ENCODE data around the gene CTIF.

CTIF gene

DNA sequence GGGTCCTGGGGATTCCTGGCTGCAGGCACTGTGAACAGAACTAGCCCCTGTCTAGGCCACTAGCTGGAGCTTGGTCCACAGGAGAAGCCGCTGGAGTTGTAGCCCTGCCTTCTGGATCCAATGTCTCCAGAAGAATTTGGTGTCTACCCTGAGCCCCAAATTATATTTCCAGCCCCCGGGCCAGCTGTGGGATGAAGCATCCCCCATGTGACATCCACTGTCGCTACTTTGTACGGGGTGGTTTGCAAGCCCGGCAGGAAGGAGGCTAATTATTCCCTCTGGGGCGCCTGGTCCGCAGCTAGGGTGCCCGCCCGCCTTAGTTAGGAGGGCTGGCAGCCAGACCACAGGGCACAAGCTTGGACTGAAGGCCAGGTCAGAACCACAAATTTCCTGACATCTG lies 305.4 kb downstream of the CTIF start:
- Histone ChIP-seq H3K4me3 (ENCODE audit: low read depth, low read length) (no peak overlapping the region), H3K27me3 (replicated peaks) (no peaks in the 10 kb centered on the region), H3K36me3 (replicated peaks) (no peaks in the 10 kb centered on the region), H3K27ac (no peak overlapping the region)
- in situ Hi-C loops (cut with HindIII; ENCODE audit: low pct_ligation_motif_present, low sequenced_read_pairs) = no loop called here
- TF ChIP-seq, protein P1, sequence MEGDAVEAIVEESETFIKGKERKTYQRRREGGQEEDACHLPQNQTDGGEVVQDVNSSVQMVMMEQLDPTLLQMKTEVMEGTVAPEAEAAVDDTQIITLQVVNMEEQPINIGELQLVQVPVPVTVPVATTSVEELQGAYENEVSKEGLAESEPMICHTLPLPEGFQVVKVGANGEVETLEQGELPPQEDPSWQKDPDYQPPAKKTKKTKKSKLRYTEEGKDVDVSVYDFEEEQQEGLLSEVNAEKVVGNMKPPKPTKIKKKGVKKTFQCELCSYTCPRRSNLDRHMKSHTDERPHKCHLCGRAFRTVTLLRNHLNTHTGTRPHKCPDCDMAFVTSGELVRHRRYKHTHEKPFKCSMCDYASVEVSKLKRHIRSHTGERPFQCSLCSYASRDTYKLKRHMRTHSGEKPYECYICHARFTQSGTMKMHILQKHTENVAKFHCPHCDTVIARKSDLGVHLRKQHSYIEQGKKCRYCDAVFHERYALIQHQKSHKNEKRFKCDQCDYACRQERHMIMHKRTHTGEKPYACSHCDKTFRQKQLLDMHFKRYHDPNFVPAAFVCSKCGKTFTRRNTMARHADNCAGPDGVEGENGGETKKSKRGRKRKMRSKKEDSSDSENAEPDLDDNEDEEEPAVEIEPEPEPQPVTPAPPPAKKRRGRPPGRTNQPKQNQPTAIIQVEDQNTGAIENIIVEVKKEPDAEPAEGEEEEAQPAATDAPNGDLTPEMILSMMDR (IDR thresholded peaks at IDR 0.05; ENCODE audit: low read depth, low read length, missing control alignments) = no peak
- DNase-seq = no peak

DNA sequence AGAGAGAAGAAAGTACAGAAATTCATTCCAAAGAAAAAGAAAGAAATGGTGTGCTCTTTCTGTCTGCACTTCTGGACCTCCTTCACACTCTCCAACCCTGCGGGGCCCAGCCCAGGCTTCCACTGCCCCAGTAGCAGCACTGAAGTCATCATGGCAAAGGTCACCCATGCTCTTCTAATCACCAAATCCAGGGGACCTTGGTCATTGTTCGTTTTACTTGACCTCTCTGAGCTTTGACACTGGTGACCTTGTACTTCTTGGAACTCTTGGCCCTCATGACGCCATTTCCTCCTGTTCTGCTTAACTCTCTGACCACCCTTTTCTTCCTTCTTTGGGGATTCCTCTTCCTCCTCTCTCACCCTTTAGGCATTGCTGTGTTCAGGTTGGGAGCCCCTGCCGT lies 306.3 kb downstream of the CTIF start:
- no peak overlapping the region for H3K4me3 ChIP-seq (ENCODE audit: low read depth, low read length)
- no peak overlapping the region for H3K27ac ChIP-seq
- H3K27me3 ChIP-seq (replicated peaks) = no peaks in the 10 kb centered on the region
- no peaks in the 10 kb centered on the region for H3K36me3 ChIP-seq (replicated peaks)
- in situ Hi-C loops (cut with HindIII; ENCODE audit: low pct_ligation_motif_present, low sequenced_read_pairs) = no loop called here
- TF ChIP-seq, protein P1 (IDR thresholded peaks at IDR 0.05; ENCODE audit: low read depth, low read length, missing control alignments) = no peak
- no peak for DNase-seq

DNA sequence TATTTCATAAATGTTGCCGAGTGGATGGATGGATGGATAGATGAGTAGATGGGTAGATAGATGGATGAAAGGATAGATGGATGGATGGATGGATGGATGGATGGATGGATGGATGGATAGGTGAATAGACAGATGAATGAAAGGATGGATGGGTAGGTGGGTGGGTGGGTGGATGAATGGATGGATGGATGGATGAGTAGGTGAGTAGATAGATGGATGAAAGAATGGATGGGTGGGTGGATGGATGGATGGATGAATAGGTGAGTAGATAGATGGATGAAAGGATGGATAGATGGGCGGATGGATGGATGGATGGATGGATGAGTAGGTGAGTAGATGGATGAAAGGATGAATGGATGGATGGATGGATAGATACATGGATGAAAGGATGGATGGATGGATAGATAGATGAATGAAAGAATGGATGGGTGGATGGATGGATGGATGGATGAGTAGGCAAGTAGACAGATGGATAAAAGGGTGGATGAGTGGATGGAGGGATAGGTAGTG lies 307.6 kb downstream of the CTIF start:
- no peak for DNase-seq
- H3K4me3 ChIP-seq (ENCODE audit: low read depth, low read length) = no peak overlapping the region
- H3K27ac ChIP-seq = no peak overlapping the region
- in situ Hi-C loops (cut with HindIII; ENCODE audit: low pct_ligation_motif_present, low sequenced_read_pairs) = no loop called here
- H3K36me3 ChIP-seq (replicated peaks) = no peaks in the 10 kb centered on the region
- H3K27me3 ChIP-seq (replicated peaks) = no peaks in the 10 kb centered on the region
- TF ChIP-seq, protein P1 (IDR thresholded peaks at IDR 0.05; ENCODE audit: low read depth, low read length, missing control alignments) = no peak

DNA sequence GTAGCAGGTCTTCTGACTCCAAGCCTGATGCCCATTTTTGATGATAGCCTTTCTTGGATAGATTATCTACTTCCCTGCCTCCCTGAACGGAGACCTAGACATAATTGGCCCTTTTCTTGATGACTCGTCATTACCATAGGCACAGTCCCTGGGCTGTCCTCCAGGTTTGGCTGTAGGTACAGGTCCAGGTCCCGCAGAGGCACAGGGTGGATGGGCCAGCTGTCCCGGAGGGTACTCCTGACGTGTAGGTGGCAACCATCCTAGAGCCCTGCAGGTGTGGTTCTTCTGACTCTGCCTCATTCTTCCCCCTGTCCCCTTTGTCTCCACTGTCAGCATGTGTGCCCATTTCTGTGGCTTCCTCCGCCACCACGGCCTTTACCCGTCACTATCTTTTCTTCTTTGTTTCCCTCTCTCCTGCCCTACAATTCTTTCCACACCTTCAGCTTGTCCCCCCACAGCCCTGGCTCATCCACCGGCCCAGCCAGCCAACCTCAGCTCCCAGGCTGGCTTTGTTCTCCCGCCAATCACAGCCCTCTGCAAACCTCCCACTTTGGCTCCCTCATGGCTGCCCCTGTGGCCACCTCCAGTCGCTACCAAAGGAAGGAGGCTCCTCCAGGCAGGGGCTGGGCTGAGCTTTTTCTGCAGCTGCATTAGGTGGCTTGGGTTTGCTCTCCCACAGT lies 309.1 kb downstream of the CTIF start:
- no peak for DNase-seq
- in situ Hi-C loops (cut with HindIII; ENCODE audit: low pct_ligation_motif_present, low sequenced_read_pairs) = no loop called here
- TF ChIP-seq, protein P1 (IDR thresholded peaks at IDR 0.05; ENCODE audit: low read depth, low read length, missing control alignments) = no peak
- H3K27ac ChIP-seq = no peak overlapping the region
- H3K4me3 ChIP-seq (ENCODE audit: low read depth, low read length) = no peak overlapping the region
- H3K36me3 ChIP-seq (replicated peaks) = no peaks in the 10 kb centered on the region
- no peaks in the 10 kb centered on the region for H3K27me3 ChIP-seq (replicated peaks)

DNA sequence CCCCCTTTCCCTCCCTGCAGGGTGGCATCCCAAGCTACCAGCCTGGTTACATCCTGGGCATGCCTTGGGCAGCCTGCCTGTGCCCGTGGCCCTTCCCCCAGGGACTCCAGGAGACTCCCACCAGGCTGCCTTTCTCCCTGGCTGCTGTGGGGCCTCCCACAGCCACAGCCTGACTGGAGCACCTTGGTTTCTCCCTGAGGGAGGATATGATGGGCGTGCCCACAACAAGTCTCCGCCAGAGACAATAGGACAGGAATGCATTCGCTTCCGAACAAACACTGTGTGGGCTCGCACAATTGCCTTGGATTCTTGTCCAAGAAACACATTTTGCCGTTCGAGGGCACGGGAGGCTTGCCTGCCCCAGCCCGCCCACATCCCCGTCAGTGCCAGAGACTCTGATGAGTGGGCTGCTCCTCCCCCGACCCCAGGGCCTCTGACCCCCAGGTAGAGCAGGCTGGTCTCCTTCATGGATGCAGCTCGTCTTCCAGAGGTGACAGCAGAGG lies 309.9 kb downstream of the CTIF start:
- TF ChIP-seq, protein P1 (IDR thresholded peaks at IDR 0.05; ENCODE audit: low read depth, low read length, missing control alignments) = no peak
- Histone ChIP-seq H3K36me3 (replicated peaks) (no peaks in the 10 kb centered on the region), H3K27me3 (replicated peaks) (no peaks in the 10 kb centered on the region), H3K4me3 (ENCODE audit: low read depth, low read length) (no peak overlapping the region), H3K27ac (peak overlapping the region; percentile 9)
- in situ Hi-C loops (cut with HindIII; ENCODE audit: low pct_ligation_motif_present, low sequenced_read_pairs) = no loop called here
- DNase-seq = no peak

All from brain microvascular endothelial cell (primary cell).